NCI-H748 treated with DMSO at 0.1 percent for 48 hours (cell line): ENCODE measurements around the gene PRMT2.

Experiments used
- DNase-seq: peaks from one replicate; lab custom pipeline; 2025; lab: John Stamatoyannopoulos, UW

Gene PRMT2

DNA sequence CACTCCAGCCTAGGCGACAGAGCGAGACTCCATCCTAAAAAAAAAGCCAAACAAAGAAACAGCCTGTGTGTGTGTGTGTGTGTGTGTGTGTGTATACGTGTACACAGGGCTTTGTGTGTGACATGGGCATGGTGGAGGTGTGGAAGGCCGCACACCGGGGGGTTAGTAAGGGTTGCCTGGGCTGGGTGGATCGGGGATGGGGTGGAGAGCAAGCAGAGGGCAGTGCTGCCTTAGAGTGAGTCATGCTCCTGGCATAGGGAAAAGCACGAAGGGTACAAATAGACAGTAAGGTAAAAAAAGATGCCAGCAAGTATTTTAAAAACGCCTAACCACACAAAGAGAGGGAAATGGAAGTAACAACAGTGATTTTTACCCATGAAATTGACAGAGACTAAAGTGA is 6.2 kb downstream of the PRMT2 start:
- DNase-seq: no peak

DNA sequence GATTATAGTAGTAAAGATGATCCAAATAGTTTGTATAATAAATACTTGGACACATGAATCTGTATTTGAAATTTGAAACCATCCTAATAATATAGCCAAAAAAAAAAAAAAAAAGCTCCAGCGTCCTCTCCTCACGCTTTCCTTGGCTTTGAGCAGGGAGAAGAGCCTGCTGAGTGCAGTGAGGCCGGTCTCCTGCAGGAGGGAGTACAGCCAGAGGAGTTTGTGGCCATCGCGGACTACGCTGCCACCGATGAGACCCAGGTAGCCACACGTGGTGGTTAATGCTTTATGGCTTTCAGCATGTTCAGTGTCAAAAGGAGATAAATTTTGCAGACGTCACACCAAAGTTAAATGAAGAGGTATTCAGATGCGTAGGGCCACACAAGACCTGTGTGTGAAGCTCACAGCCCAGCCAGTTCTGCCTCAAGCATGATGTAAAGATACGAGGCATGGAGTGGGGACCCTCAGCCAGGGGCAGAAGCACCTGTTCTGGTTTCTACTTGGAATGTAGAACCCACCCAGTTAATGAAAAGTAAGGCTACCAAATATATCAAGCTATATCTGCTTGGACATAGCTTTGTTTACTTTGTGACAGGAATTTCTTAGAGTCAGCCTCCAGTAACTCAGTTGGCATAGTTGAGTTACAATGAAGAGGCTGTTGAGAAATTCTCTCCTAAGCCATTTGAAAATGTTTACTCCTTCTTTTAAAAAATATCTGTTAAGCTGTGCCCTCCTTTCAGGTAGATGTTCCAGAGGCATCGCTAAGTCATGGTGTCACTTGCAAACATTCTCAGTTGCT is 8.1 kb downstream of the PRMT2 start:
- DNase-seq: no peak

DNA sequence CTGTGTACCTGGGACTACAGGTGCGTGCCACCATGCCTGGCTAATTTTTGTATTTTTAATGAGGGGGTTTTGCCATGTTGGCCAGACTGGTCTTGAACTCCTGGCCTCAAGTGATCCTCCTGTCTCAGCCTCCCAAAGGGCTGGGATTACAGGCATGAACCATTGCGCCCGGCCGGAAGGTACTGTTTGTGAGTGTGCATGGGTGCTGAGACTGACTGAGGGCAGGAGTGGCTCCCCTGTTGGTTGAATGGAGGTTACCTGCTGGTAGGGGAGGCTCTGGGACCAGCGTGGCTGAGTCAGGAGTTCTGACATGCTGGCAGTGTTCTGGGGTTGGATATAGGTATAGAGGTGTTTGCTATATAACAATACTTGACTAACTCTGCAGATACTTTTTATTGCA is 10.4 kb downstream of the PRMT2 start:
- DNase-seq: no peak

DNA sequence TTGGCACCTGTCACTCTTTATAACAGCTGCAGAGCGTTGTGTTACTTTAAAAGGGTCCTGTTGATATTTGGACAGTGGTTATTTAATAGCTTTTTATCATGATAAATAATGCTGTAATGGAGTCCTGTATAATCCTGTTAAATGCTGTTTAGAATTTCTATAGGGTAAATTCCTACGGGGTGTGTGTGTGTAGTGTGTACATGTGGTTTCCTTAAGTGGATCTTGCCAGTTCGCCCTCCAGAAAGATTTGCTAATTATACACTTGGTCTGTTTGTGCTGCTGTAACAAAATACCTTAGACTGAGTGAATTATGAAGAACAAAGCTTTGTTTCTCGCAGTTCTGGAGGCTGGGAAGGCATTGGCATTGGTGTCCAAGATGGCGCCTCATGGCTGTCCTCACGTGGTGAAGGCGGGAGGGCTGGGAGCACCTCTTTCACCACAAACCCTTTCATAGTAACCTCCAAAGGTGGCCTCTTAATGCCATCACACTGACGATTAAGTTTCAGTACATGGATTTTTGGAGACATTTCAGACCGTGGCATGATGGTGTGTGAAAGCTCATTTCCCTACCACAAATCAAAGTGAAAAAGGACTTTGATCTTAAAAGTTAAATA is 11.2 kb downstream of the PRMT2 start:
- no peak for DNase-seq

DNA sequence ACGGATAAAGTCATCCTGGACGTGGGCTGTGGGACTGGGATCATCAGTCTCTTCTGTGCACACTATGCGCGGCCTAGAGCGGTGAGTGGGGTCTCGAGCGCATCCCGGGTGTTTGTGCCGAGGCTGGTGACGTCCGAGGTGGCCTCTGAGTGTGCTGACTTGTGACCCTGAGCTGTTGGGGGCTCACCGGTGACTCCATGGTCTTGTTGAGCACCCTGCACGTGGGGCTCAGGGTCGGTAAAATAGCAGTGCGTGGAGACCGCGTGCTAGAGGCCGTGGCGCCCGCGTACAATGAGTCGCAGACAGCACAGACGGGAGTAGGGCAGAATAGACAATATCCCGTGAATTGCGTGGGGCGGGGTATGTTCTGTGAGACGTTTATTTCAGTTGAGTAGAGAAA is 13.1 kb downstream of the PRMT2 start:
- no peak for DNase-seq

DNA sequence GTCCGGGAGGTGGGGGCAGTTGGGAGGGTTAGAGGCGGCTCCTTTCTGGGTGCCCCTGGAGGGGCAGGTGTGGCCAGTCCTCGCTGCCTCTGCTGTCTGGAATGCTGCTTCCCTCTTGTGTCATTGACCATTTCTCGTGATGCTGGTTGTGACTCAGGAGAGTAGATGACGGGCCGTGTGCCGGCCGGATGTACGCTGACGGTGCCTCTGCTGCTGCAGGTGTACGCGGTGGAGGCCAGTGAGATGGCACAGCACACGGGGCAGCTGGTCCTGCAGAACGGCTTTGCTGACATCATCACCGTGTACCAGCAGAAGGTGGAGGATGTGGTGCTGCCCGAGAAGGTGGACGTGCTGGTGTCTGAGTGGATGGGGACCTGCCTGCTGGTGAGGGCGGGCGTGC is 13.9 kb downstream of the PRMT2 start:
- no peak for DNase-seq

DNA sequence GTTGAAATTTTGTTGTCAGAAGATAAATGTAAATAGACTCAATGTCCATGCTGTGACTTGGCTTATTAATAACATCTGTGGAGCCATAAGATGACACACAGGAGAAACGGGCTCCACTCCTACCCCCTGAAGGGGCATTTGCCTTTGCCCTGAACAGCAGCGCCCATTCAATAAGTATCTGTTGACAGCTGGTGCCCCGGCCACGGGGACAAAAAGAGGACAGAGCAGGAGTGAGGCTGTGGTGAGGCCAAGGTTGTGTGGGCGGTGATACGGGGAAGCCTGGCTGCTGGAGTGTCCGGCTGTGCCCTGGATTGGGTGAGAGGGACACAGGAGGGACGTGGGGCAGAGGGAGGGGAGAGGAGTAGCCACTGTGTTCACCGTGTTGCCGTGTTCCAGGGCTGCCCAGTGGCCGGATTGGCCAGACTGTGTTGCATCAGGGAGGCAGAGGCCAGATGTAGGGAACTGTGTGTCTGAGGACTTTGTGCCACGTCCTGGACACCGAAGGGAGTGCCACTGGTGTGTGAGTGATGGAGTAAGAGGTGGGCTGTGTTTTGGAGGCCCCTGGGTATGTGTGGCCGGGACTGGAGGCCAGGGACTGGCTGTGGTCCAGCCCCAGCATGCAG is 15.1 kb downstream of the PRMT2 start:
- no peak for DNase-seq

DNA sequence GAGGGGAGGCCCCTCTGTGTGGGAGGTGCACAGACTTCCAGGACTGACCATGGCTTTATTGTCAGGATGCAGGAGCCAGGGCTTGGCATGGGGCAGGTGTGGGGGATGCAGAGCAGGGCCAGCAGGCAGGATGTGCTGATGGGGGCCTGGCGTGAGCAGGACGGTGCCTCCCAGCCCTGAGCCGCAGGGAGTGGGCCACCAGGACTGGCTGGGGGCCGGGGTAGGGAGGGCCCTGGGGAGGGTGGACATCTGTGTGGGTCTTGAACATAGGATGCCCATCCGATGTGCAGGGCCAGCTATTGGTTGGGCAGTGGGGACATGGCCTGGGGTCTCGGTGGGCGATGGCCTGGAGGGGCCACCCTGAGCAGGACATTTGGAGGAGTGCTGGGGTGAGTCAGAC is 15.6 kb downstream of the PRMT2 start:
- no peak for DNase-seq

DNA sequence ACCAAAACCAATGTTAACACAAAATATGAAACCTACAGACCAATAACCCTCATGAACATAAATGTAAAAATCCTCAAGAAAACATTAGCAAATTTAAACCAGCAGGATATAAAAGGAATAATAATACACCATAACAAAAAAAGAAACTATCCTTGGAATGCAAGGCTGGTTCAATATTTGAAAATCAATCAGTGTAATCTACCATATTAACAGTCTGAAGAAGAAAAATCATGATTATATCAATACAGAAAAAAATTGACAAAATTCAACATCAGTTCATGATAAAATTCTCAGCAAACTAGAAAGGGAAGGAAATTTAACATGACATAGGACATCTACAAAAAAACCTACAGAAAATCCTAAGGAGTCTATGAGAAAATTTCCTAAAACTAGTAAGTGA is 19.8 kb downstream of the PRMT2 start:
- DNase-seq: no peak

DNA sequence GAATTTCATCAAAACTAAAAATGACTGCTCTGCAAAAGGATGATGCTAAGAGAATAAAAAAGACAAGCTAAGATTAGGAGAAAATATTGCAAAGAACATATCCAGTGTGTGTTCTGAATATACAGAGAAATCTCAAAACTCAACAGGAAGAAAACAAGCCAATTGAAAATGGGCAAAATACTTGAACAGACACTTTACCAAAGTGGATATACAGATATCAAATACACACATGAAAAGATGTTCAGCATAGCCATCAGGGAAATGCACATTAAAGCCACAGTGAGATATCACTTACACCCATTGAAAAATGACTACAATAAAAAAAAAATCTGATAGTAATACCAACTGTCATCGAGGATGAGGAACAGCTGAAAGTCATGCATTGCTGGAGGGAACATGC is 21.3 kb downstream of the PRMT2 start:
- DNase-seq: no peak

DNA sequence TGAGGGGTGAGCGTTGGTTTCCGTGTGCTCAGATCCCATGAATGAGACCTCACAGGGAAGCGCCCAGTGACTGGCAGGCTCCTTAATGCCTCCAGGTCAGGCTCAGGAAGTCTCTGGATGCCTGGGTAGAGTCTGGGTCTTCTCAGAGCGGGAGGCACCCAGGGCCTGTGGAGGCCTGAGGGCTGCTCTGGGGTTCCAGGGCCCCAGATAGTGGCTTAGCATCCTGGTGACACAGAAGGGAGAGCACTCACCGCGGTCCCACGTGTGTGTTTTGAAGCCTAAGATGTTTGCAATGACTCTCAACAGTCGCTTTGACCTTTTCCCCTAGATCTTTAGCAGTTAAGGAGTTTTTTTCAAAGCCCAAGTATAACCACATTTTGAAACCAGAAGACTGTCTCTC is 25.0 kb downstream of the PRMT2 start:
- no peak for DNase-seq

DNA sequence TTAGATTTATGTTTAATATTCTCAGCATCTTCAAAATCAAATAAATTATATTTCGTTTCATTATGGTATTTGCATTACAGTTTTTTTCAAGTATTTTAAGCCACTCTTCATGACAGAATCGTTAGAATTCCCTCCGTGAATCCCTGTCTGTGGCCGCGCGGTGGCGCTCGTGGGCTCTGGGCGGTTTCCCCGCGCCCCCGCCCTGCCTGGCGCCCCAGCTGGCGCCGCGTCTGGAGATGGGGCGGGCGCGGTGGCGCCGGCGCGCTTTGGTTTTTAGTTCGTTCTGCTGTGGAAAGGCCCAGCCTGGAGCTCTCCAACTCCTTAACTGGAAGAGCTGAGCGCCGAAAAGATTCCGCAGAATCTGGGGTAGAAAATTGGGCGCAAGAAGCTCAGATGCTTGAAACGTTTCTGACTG is 25.7 kb downstream of the PRMT2 start:
- DNase-seq: peak; percentile 43

DNA sequence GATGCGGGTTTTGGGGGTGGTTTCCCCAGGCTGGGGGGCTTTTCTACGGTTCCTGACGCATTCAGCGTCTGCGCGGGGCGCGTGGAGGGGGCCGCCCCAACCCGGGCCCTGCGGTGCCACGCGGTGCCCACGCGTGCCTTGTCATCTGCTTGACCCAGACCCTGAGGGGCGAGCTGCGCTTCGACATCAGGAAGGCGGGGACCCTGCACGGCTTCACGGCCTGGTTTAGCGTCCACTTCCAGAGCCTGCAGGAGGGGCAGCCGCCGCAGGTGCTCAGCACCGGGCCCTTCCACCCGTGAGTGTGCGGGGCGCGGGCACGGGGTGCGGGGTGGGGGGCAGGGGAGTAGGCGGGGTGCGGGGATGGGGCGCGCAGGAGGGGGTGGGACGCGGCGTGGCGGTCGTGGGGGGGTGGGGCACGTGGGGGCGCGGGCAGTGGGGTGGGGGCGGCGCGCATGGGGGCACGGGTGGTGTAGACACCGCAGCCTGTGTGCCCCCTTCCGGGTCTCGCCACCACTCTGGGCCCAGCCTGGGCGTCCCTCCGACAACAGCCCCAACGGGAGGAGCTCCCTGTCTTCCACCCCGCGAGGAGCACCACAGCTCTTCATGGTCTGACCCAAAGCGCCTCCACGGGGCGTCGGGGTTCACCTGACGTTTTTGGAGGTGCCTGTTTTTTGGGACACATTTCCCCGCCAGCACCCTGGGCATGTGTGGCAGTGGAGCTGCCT is 26.3 kb downstream of the PRMT2 start:
- no peak for DNase-seq

DNA sequence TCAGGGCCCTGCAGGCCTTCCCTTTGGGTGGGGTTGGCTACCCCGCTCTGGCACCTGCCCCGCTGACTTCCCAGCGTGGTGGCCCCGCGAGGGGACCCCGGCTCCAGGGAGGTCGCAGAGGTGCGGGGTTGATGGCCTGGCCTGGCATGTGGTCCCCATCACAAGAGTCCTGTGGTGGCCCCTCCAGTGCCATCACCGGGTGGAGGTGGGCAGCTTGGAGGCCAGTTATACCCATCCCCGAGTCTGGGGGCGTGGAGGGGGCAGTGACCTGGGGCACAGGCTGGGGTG is 26.8 kb downstream of the PRMT2 start:
- DNase-seq: no peak

DNA sequence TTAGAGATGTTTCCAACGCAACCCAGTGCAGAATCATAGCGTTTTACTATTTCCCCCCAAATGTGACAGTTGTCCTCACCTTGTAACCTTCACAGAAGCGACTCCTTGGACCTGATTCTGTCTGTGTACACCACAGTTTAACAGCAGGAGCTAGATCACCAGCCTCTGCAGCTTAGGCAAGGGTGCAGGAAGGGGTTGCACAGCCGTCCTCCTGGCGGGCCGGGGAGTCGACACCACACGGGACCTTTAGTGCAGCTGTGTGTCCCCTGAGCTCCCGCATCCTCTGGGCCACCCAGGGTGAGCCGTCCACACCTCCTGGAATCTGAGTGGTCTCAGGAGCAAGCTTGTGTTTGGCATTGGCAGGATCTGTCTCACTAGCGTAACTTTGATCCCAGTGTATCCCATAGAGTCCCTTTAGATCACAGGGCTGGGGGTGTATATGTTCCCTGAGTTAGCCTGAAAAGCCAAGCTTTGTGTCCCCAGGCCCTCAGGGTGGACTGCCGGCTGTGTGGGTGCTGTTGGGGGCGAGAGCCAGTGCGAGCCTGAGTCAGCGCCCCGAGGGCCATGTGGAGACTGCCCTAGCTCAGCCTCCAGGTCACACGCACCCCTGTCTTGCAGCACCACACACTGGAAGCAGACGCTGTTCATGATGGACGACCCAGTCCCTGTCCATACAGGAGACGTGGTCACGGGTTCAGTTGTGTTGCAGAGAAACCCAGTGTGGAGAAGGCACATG is 27.5 kb downstream of the PRMT2 start:
- no peak for DNase-seq

DNA sequence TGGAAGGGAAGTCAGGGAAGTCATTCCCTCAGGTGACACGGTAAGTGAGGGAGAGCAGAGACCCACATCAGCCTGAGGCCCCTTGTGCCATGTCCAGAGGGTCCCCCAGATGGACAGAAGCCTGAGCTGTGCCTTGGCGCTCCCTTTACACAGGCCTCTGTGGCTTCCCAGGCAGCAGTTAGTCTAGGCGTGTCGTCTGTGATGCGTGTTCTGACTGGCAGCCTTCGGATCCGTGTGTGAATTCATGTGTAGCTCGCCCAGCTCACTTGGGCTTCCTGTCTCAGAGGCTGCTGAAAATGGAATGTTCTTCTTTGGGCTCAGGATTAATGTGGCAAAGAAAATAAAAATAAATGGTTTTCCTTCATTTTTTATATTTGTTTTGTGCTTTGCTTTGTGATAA is 28.3 kb downstream of the PRMT2 start:
- DNase-seq: no peak

DNA sequence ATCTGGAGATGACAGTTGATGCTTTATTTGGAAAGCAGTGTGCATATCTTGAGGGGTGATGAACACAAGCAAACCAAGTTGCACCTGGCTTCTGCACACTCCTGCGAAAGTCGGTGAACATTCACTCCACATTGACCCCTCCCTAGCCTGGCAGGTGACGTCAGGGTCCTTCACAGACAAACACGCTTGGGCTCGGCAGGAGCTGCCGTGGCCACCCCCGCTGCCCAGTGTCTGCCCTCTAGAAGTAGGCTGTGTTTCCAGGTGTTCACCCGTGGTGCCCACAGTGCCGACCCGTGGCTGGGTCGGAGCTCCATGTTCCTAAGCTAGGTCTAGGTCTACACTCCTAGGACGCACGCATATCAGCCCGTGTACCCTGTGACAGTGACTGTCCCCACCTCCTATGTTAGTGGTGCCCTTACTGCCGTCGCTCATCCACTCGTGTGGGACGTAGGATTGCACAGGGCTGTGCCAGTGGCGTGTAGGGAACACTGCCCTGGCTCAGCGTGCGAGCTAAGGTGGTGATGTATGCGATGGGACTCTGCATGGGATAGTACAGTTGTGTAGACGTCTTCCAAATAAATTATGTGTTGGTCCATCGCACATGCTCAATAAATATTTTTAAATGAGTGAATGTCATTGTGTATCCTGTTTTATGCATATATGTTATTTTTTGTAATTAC is 29.0 kb downstream of the PRMT2 start:
- DNase-seq: no peak

DNA sequence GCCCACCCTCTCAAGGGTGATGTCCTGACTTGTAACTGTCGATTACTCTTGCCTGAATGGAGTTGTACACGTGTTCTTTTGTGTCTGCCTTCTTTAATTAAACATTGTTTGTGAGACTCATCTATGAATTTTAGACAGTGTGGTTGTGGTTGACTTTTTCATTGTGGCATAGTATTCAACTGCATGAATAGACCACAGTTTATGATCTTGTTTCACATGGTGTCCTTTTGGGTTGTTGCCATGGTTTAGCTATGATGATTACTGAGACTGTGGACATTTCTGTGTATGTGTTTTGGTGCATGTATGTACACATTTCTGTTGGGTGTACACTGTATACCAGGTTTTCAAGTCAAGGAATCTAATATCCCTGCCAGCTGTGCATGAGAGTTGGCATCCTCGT is 30.1 kb downstream of the PRMT2 start:
- DNase-seq: no peak

DNA sequence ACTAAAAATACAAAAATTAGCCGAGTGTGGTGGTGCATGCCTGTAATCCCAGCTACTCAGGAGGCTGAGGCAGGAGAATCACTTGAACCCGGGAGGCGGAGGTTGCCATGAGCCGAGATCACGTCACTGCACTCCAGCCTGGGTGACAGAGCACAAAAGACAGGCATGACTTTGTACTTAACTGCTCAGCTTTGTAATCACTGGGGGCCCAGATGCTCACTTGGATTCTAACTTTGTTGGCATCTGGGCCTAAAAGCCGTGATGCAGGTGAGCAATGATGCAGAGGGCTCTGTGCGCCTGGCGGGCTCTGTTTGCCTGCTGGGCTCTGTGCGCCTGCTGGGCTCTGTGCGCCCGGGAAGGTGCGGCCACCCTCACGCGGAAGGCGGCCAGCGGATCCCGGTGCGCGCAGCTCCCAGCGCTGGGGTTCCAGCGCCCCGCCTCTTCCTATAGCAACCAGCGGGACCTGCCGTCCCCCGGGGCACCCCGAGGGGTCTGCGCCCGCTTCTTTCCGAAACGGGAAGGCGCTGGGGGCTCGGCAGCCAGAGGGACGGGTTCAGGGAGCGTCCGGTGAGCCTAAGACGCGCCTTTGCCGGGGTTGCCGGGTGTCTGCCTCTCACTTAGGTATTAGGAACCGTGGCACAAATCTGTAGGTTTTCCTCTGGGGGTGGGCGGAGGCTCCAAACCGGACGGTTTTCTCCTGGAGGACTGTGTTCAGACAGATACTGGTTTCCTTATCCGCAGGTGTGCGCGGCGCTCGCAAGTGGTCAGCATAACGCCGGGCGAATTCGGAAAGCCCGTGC is 31.7 kb downstream of the PRMT2 start:
- DNase-seq: no peak

DNA sequence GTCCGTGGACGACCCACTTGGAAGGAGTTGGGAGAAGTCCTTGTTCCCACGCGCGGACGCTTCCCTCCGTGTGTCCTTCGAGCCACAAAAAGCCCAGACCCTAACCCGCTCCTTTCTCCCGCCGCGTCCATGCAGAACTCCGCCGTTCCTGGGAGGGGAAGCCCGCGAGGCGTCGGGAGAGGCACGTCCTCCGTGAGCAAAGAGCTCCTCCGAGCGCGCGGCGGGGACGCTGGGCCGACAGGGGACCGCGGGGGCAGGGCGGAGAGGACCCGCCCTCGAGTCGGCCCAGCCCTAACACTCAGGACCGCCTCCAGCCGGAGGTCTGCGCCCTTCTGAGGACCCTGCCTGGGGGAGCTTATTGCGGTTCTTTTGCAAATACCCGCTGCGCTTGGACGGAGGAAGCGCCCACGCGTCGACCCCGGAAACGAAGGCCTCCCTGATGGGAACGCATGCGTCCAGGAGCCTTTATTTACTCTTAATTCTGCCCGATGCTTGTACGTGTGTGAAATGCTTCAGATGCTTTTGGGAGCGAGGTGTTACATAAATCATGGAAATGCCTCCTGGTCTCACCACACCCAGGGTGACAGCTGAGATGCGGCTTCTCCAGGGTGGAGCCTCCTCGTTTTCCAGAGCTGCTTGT is 32.4 kb downstream of the PRMT2 start:
- DNase-seq: peak; percentile 27
